NCI-H1092 treated with DMSO at 0.1 percent for 48 hours (cell line): ENCODE data around the gene TBC1D25.

ENCODE experiments used
- DNase-seq: peaks from one replicate; lab custom pipeline; 2025; lab: John Stamatoyannopoulos, UW

Gene TBC1D25, protein sequence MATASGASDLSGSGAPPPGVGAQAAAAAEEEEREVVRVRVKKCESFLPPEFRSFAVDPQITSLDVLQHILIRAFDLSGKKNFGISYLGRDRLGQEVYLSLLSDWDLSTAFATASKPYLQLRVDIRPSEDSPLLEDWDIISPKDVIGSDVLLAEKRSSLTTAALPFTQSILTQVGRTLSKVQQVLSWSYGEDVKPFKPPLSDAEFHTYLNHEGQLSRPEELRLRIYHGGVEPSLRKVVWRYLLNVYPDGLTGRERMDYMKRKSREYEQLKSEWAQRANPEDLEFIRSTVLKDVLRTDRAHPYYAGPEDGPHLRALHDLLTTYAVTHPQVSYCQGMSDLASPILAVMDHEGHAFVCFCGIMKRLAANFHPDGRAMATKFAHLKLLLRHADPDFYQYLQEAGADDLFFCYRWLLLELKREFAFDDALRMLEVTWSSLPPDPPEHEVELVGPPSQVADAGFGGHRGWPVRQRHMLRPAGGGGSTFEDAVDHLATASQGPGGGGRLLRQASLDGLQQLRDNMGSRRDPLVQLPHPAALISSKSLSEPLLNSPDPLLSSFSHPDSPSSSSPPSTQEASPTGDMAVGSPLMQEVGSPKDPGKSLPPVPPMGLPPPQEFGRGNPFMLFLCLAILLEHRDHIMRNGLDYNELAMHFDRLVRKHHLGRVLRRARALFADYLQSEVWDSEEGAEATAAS

DNA sequence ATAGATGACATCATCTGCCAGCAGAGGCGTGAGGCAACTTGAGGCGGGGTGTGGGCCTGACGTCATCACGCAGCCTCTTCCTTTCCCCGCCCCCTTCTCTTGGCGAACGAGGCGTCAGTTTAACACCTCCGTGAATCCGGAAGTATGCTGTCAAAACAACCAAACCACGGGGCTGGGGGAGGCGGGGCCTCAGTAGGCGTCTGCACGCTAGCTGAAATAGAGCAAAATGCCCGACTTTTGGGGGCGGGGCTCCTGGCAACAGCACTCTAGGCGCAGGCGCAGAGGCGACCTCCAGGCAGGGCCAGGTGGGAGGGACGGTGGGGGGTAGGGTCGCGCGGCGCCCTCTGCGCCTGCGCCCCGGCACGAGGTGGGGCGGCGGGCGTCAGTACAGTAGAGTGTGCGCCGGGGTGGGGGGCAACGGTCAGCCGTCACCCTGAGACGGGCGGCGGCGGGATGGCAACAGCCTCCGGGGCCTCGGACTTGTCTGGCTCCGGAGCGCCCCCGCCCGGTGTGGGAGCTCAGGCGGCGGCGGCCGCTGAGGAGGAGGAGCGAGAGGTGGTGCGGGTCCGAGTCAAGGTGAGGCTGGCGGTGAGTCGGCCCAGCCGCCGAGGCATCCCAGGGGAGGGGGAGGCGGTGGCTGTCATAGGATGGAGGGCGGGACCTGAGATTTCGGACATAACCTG is at the start of gene TBC1D25:
TSS of gene TBC1D25 (plus strand) at position 370 of the 683 bp plus-strand sequence. CDS start at position 454, 84 bp downstream.
- peak; percentile 97 for DNase-seq

DNA sequence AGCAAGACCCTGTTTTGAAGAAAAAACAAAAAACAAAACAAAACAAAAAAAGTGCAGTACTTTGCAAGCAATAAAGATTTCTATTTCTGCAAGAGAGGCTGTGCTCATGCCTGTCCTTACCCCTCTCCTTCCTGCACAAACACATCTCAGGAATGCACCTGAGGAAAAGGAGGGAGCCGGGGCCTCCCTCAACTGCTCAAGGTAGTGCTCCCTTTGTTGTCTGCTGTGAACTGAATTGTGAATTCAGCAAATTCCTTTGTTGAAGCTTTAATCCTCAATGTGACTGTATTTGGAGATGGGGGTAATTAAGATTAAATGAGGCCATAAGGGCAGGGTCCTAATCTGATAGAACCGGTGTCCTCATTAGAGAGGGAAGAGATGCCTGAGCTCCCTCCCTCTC is 49.6 kb upstream of the TBC1D25 start:
- DNase-seq, result no peak

DNA sequence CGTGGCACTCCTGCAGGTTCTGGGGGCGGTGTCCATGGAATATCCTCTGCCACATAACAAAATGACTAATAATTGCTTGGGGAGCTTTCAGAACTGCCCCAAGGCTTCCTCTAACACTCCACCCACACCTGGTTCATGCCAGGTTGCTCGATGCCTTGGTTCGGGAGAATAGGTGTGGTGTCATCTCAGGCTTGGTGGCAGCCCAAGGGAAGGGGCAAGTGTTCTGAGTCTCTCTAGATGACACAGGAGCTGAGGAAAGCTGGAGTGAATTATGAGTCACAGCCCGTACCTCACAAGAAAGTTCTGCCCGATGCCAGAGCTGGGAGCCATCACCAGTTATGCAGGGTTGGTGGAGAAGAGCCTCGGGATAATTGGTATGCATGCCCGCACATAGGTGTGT is 48.9 kb upstream of the TBC1D25 start:
- DNase-seq, result no peak

DNA sequence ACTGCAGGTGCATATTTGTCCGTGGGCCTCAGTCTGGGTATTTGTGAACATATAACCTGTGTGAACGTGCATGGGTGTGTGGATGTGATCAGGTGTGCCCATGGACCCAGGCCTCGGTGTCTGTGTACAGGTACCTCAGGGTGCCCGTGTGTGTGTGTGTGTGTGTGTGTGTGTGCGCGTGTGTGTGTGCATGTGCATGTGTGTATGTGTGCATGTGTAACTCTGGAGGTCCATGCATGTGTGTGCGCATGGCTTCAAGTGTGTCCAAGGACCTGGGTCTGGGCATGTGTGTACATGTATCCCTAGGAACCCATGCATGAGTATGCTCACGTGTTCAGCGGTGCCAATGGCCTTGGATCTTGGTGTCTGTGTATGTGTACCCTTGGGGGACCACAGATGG is 47.7 kb upstream of the TBC1D25 start:
- DNase-seq, result no peak

DNA sequence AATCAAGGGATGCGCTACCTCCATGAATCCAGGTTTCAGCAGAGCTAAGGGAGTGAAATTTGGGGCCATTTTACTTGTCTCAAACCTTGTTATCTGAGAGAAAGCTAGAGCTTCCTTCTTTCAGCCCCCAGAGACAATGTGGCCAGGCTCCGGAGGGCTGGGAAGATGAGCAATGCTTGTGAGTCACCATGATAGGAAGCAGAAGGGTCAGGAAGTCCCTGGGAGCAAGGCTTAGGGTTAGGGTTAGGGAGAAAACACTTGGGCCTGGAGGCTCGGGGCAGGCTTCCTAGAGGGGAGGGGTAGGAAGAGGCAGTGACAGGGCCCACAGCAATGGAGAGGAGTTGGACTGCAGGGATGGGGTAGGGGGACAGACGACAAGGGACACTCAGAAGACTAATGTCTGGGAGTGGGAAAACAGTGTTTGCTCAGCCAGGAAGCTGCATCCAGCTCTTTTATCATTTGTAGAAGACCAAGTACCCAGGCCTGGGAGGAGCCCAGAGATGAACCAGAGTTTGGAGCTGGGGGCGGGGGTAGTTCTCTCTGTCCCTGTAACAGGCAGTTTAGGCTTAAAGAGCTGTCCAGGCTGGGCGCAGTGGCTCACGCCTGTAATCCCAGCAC is 47.1 kb upstream of the TBC1D25 start:
- no peak for DNase-seq

DNA sequence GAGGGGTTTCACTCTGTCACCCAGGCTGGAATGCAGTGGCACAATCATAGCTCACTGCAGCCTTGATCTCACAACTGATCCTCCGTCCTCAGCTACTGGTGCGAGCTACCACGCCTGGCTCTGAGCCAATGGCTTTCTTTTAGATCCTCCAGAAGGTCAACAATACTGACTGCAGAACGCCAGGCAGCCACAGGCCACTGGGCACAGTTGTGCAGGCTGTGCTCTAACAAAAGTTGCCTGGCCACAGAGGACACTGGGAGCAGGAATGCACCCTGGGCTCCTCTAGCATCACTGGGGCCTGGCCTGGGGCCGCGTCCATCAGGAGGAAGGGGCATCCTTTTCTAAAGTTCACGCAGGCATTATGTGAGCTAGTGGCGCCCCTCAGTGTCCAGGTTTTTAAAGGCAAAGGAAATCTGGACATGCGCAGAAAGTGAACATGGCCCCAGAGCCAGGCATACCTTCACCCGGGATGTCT is 45.6 kb upstream of the TBC1D25 start:
- peak; percentile 35 for DNase-seq

DNA sequence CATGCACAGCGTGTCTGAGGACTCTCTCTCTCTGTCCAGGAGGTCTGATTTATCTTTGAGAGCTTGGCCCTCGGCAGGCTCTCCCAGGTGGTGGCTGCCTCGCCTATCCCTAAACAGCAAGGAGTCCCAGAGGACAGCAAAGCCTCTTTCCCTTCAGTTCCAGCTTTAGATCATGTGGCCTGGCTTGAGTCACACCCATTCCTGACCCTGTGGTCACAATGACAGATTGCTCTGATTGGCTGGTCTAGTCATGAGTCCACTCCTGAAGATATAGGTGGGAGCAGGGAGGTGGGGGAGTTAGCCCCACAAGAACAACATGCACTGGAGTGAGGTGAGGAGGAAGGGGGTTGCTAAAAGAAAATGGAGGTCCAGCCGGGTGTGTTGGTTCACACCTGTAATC is 42.9 kb upstream of the TBC1D25 start:
- no peak for DNase-seq

DNA sequence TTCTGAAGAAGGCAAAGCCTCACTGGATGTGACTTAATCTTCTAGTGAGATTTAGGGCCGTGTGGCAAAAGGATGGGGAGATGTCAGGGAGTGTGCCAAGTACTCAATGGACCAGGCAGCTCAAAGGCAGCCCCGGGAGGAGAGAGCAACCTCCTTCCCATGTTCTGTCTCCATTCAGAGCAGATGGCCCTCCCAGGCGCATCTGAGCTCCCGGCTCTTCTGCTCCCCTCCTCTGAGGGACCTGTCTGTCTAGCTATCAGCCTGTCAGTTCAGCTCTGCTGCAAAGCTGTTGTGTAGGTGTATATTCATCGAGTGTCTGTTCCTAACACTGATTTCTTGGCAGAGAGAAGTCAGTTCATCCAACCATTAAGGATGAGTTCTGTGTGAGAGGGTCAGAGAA is 41.6 kb upstream of the TBC1D25 start:
- no peak for DNase-seq

DNA sequence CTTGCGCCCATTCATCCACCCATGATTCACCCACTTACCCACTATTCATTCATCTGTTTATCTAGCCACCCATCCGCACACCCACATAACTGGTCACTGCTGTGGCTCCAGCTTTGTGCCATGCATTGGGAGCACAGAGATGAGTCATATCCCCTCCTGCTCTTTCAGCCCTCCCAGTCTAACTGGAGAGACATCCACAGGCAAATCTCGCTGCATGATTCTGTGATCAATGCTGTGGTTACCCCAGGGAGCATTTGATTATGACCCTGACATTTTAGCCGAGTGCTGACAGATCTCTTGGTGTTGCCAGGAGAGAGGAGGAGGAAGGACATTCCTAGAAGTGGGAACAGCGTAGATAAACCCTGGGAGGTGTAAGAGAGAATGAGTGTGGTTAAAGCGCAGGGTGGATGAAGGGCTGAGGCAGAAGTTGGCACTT is 41.1 kb upstream of the TBC1D25 start:
- no peak for DNase-seq

DNA sequence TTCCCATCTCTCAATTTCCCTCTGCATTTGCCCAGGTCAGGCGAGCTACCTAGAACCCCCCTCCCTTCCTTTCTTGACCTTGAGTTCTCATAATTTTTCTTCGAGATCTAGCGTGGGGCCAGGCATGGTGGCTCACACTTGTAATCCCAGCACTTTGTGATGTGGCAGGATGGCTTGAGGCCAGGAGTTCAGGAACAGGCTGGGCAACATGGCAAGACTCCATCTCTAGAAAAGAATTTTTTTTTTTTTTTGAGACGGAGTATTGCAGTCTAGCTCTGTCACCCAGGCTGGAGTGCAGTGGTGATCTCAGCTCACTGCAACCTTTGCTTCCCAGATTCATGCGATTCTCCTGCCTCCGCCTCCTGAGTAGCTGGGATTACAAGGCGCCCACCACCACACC is 35.3 kb upstream of the TBC1D25 start:
- DNase-seq, result no peak

DNA sequence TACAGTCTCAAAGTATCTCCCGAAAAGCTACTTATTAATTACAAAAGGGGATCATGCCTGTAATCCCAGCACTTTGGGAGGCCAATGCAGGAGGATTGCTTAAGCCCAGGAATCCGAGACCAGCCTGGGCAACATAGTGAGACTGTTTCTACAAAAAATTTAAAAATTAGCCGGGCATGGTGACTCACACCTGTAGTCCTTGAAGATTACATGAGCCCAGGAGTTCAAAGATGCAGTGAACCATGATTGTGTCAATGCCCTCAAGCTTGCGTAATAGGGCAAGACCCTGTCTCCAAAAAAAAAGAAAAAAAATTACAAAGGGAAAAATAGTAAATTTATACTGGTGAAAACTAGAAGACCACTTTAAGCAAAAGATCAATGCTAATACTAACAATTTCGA is 34.0 kb upstream of the TBC1D25 start:
- no peak for DNase-seq

DNA sequence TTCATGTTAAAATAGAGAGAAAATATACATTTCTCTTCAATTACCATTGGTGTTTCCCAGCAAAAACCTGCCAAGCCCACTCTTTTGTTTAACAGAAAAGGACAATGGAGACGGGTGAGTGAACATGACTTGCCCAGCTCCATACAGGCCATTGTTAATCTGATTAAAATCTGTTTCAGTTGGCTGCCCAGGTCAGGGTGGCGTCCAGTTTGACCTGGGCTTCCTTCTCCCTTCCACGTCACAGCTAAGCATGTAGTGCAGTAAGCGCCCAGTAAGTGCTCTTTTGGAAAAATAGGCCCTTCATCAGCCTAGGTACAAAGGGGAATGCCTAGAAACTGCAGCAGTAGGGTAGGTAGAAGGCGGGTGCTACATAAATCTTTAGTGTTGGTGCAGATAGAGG is 32.3 kb upstream of the TBC1D25 start:
- no peak for DNase-seq

DNA sequence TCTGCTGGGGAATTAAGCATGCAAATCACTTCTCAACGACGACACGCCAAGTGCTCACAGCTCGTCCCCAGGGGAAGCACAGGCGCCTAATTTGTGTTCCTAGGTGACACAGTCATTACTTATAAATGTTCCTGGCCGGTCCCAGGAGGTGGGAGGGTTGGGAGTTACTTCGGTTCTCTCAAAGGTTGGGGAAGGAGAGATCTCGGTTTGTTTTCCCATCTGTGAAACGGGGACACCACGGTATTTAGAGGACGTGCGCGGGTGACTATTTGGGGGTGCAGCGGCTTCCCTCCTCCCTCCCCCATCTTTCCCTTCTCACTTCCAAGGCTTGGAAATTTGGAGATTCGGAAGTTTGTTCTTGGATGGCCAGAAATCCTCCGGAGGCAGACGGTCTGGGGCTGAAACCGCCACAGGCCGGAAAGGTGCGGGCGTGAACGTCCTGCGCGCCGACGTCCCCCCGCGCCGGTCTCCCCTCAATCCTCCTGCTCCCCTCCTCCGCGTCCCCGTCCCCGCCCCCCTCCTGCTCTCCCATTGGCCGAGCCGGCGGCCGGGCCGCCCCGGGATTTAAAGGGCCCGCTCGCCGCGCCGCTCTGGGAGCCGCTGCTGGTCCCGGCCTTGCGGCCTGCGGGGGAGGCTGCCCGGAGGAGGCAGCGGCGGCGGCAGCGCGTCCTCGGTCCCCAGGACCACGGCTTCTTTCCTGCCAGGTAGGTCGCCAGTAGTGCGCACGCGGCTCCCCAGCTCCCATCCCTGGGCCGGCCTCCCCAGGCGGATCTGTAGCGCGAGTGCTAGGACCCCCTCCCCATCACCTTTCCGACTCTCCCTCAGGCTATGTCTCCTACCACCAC is 30.9 kb upstream of the TBC1D25 start, which contains the start of gene PORCN:
TSS of gene PORCN (plus strand) at position 593 of the 845 bp plus-strand sequence. CDS start 829 bp downstream, outside the sequence.
- peak; percentile 31 for DNase-seq

DNA sequence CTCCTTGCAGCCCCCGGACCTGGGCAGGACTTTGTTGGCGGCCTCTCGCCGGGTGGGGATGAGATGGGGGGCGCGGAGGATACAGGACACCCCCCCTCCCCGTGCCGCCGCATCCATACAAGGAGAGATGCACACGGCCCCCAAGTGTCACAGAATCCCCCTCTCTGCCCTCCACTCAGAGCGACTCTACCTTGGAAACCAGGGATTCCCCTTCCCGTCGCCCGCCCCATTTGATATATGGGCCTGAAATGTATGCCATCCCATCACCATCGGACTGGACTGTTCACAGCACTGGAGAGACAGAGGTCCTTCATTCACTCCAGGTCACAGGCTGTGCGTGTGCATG is 30.3 kb upstream of the TBC1D25 start:
- DNase-seq, result peak; percentile 1

DNA sequence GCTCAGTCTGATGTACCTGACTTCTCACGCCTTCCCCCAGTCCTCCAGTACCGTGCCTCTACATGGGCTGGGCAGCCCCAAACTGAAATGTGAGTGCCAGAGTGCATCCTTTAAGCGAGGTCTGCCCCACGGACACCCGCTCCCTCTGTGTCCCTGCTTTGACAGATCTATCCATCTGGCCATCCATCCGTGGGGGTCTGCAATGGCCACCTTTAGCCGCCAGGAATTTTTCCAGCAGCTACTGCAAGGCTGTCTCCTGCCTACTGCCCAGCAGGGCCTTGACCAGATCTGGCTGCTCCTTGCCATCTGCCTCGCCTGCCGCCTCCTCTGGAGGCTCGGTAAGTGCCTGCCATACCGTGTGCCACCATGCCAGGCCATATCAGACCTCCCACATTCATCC is 29.9 kb upstream of the TBC1D25 start:
- no peak for DNase-seq

DNA sequence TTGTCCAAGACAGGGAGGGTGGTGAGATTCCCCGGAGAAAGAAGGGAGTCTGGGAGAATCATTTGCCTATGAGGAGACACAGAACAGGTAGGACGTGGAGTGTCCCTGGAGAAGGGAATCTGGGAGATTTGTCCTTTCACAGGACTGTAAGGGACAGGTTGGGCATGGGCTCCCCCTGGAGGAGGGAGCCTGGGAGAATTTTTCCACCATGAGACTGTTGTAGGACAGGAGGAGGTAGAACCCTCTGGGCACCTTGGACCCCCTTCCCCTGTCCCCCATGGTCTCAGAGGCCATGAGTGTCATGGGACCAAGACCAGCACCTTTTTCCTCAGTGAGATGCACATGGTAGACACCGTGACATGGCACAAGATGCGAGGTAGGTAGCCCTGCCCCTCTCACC is 28.0 kb upstream of the TBC1D25 start:
- no peak for DNase-seq

DNA sequence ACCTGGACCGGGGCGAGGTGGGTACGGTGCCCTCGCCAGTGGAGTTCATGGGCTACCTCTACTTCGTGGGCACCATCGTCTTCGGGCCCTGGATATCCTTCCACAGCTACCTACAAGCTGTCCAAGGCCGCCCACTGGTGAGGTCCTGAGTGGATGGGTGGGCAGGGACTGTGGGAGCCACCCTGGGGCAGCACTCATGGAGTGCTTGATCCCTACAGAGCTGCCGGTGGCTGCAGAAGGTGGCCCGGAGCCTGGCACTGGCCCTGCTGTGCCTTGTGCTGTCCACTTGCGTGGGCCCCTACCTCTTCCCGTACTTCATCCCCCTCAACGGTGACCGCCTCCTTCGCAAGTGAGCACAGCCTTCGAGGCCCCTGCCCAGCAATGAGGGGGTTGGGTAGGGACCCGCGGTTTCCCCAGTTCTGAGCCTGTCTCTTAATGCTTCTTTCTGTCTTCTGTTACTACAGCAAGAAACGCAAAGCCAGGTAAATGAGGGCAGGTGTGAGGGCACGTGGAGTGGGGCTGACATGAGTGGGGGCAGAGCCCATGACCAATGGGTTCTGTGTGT is 27.1 kb upstream of the TBC1D25 start:
- no peak for DNase-seq

DNA sequence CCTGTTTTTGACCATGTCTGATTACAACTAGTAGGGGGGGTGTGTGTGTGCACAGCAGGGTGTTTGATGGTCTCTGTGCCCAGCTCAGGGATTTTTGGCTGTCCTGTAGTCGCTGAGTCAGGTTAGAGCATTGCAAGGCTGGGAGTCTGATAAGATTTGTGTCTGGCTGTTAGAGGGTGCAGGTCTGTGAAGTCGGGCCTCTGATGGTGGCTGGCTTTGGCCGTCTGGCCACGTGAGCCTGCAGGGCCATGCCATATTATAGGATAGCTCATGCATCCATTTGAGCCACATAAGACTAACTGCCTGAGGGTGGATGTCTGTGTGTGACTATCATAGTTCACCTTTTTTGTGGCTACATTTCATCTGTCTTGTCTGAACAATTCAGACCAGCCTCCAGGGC is 25.8 kb upstream of the TBC1D25 start:
- no peak for DNase-seq

DNA sequence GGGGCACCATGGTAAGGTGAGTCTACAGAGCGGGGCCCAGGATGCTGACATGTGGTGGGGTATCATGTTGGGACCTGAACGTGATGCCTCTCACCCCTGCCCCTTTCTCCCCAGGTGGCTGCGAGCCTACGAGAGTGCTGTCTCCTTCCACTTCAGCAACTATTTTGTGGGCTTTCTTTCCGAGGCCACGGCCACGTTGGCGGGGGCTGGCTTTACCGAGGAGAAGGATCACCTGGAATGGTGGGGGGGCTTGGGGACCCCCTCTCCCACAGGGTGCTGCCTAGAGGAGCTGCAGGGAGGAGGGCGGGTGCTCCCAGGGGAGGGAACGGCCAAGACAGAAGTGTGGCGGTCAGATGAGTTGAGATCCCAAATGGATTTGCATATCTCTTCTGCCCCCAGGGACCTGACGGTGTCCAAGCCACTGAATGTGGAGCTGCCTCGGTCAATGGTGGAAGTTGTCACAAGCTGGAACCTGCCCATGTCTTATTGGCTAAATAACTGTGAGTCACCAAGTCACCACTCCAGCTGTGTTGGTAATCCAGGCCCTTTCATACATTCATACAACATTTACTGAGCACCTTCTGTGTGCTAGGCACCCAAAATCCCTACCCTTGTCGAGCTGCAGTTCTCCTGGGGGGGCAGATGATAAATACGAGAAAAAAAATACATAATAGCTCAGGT is 25.2 kb upstream of the TBC1D25 start:
- no peak for DNase-seq

DNA sequence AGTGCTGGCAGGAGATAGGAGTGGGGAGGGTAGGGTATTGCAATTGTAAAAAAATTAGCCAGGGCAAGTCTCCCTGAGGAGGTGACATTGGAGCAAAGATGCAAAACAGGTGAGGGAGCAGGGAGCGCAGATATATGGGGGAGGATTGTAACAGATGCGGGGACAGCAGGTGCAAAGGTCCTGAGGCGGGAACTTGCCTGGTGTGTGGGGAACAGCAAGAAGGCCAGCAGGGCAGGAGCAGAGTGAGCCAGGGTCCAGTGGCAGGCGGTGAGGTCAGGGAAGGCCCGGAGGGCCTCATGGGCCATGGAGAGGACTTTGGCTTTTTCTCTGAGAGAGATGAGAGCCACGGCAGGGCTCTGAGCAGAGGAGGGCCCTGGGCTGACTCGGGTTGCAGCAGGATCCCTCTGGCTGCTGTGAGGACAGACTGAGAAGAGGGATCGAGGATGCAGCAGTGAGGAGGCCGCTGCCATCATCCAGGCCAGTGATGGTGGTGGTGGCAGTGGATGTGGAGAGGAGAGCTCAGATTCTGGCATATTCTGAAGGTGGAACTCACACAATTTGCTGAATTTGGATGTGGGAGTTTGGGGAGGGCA is 24.6 kb upstream of the TBC1D25 start:
- no peak for DNase-seq
